ENCODE data around the gene USP40.

GRCh38 chr2:233482616-233483015, 84.0 kb downstream of the USP40 start:
- no peak for TF ChIP-seq ESRRA (IDR thresholded peaks at IDR 0.05; ENCODE audit: borderline replicate concordance, low read length)
- TF ChIP-seq POLR2A (IDR thresholded peaks at IDR 0.05; ENCODE audit: low read length), result no peak
- TF ChIP-seq RAD21 (conservative IDR thresholded peaks at IDR 0.05 in 1 of 2, IDR thresholded peaks at IDR 0.05 in 1 of 2), result no peak
- TF ChIP-seq KDM5A (IDR thresholded peaks at IDR 0.05), result no peak
- no peak for TF ChIP-seq JUNB (IDR thresholded peaks at IDR 0.05)
- no peak for TF ChIP-seq CTCF (IDR thresholded peaks at IDR 0.05)
- no peak for TF ChIP-seq SMC3 (IDR thresholded peaks at IDR 0.05)
- no peak for TF ChIP-seq EP300 (IDR thresholded peaks at IDR 0.05)
- no peak for TF ChIP-seq FOSL2 (IDR thresholded peaks at IDR 0.05)
- no peak for TF ChIP-seq FOSL2 (CRISPR knock-in tag; IDR thresholded peaks at IDR 0.05)
- TF ChIP-seq CHD2 (IDR thresholded peaks at IDR 0.05; ENCODE audit: low read length, partially characterized antibody), result no peak
- no peak for TF ChIP-seq MAX (IDR thresholded peaks at IDR 0.05)
- no peak for TF ChIP-seq MAZ (IDR thresholded peaks at IDR 0.05; ENCODE audit: borderline replicate concordance, low read depth, low read length)
